HepG2 (cell line): ENCODE data around the gene CUEDC2. TPM values are rescaled to one million over a fixed set of nuclear protein-coding genes. Genes with fewer than 3 reads are reported as not detected.

Source experiments
- ATAC-seq: fragments of 200-7000 bp; cut with Tn5 transposase; 3 replicates; pipeline ENCODE4 v1.9.1; 2020; ENCODE audit warnings: mild to moderate bottlenecking, moderate library complexity
- BruUV-seq: library from RNA; stranded (reverse); fragments of 400-500 nt; replicated peaks from 2 replicates; lab custom pipeline; 2021; lab: Mats Ljungman, UMichigan
- CTCF ChIA-PET: fragments of 300-600 bp; formaldehyde crosslinking; extraction: SDS; loops from one replicate; lab custom pipeline; 2021; ENCODE audit warnings: low total read pairs, inconsistent platforms, low intra/inter-chr PET ratio; lab: Yijun Ruan, JAX
- POLR2A ChIA-PET: fragments of 350-600 bp; sonication (Branson Sonifier 250); formaldehyde crosslinking; loops from one replicate; lab custom pipeline; 2020; ENCODE audit warnings: antibody characterized with exemption, inconsistent platforms; lab: Yijun Ruan, JAX
- DNase-seq: peaks from one replicate; pipeline ENCODE4 v3.0.0-alpha.2; 2015; ENCODE audit warnings: low spot score
- FAIRE-seq: peaks from 3 replicates; lab custom pipeline; 2011; peaks lifted over from hg19 to GRCh38; lab: Jason Lieb, UNC
- H2AFZ ChIP-seq: one replicate; pipeline ENCODE4 v1.6.1; 2011; ENCODE audit warnings: low read length, inconsistent platforms
- H3K27ac ChIP-seq: fragments of 300-600 bp; 3 replicates; pipeline ENCODE4 v1.8.0; 2011; ENCODE audit warnings: mixed run types, mild to moderate bottlenecking, mixed read lengths, low read length, inconsistent platforms; ENCODE audit not compliant: insufficient read depth; ENCODE audit errors: extremely low read length
- H3K27me3 ChIP-seq, 2 experiments: fragments of 200-600 bp in 1 of 2; 2 replicates in 1 of 2; 3 replicates in 1 of 2; pipeline versions ENCODE4 v1.6.0 to v1.8.0; 2011; ENCODE audit warnings: low read length in 2 of 2, mild to moderate bottlenecking in 2 of 2, moderate library complexity in 2 of 2, inconsistent platforms in 1 of 2; ENCODE audit not compliant: insufficient read depth in 2 of 2, control insufficient read depth in 1 of 2
- H3K36me3 ChIP-seq, 2 experiments: fragments of 200-600 bp in 1 of 2; replicated peaks in 1 of 2; 2 replicates in 1 of 2; 3 replicates in 1 of 2; pipeline versions ENCODE4 v1.5.1 to v1.8.0; 2011; ENCODE audit warnings: low read length in 2 of 2, inconsistent platforms in 1 of 2; ENCODE audit not compliant: insufficient read depth in 2 of 2, control insufficient read depth in 1 of 2
- H3K4me1 ChIP-seq: 2 replicates; pipeline ENCODE4 v1.5.1; 2012; ENCODE audit warnings: low read length, inconsistent platforms; ENCODE audit not compliant: insufficient read depth
- H3K4me2 ChIP-seq: 2 replicates; pipeline ENCODE4 v1.6.0; 2011; ENCODE audit warnings: low read depth, low read length, inconsistent platforms
- H3K4me3 ChIP-seq, 3 experiments: fragments of 200-600 bp in 1 of 3; sonication (generic), shearing (Covaris generic) in 1 of 3; replicated peaks in 1 of 3; 2 replicates each; pipeline ENCODE4 v1.5.1; 2011 to 2016; ENCODE audit warnings: low read length in 3 of 3, inconsistent platforms in 2 of 3, low read depth in 2 of 3, mild to moderate bottlenecking in 2 of 3, control low read depth in 1 of 3, mixed read lengths in 1 of 3; ENCODE audit not compliant: insufficient read depth in 1 of 3
- H3K79me2 ChIP-seq: one replicate; pipeline ENCODE4 v1.6.1; 2011; ENCODE audit warnings: low read length, inconsistent platforms; ENCODE audit not compliant: insufficient read depth
- H3K9ac ChIP-seq: 2 replicates; pipeline ENCODE4 v1.6.0; 2011; ENCODE audit warnings: mild to moderate bottlenecking, low read depth, low read length, inconsistent platforms; ENCODE audit not compliant: insufficient read depth
- H3K9me3 ChIP-seq: 2 replicates; pipeline ENCODE4 v1.5.1; 2012; ENCODE audit warnings: mild to moderate bottlenecking, low read length
- H4K20me1 ChIP-seq: 2 replicates; pipeline ENCODE4 v1.6.0; 2011; ENCODE audit warnings: inconsistent platforms, mild to moderate bottlenecking, low read length, moderate library complexity; ENCODE audit not compliant: insufficient read depth
- ETV5 ChIP-seq: IDR thresholded peaks from 2 replicates; pipeline ENCODE4 v1.6.1; 2018; ENCODE audit warnings: missing biosample characterization, missing genetic modification reagents, inconsistent platforms, borderline replicate concordance
- GABPA ChIP-seq, 2 experiments: IDR thresholded peaks; 2 replicates each; pipeline ENCODE4 v1.6.1; 2011 to 2016; ENCODE audit warnings: low read depth in 2 of 2, low read length in 1 of 2, missing biosample characterization in 1 of 2, missing genetic modification characterization in 1 of 2
- HNRNPH1 ChIP-seq: fragments of 200-400 bp; formaldehyde crosslinking; optimal IDR thresholded peaks from 2 replicates; pipeline ENCODE3; 2017; ENCODE audit warnings: mild to moderate bottlenecking, low read depth, low read length
- IRF1 ChIP-seq: sonication (generic); formaldehyde crosslinking; IDR thresholded peaks from 2 replicates; pipeline ENCODE4 v1.4.0; 2020; ENCODE audit warnings: low read depth, mild to moderate bottlenecking, missing genetic modification reagents
- KLF6 ChIP-seq: IDR thresholded peaks from 2 replicates; pipeline ENCODE4 v1.8.0; 2016; ENCODE audit warnings: missing biosample characterization, missing genetic modification reagents
- SAFB2 ChIP-seq: sonication (generic); formaldehyde crosslinking; IDR thresholded peaks from 2 replicates; pipeline ENCODE4 v1.5.1; 2020; ENCODE audit warnings: missing genetic modification reagents, low read depth, mild to moderate bottlenecking, borderline replicate concordance
- ZNF776 ChIP-seq: sonication (generic); formaldehyde crosslinking; IDR thresholded peaks from 2 replicates; pipeline ENCODE4 v1.4.0; 2020; ENCODE audit warnings: mild to moderate bottlenecking, missing genetic modification reagents
- ZNF841 ChIP-seq: sonication (generic); formaldehyde crosslinking; IDR thresholded peaks from 2 replicates; pipeline ENCODE4 v1.8.1; 2023; ENCODE audit warnings: missing genetic modification reagents, borderline replicate concordance
- WGBS: methylation state at CpG from one replicate; pipeline ENCODE4 v1.1.6; 2017; ENCODE audit warnings: low lambda C conversion rate; 5-methylcytosine and 5-hydroxymethylcytosine counted together
- in situ Hi-C: cut with HindIII; loops from 2 replicates; pipeline ENCODE4 v1.10.0; 2017; ENCODE audit warnings: low pct_unique_long_range_greater_than_20kb; ENCODE audit not compliant: extremely low pct_ligation_motif_present
- intact Hi-C: fragments of 100-400 bp; cut with micrococcal nuclease; formaldehyde crosslinking; loops from one replicate; pipeline ENCODE4 v1.10.0; 2022; ENCODE audit not compliant: unreplicated experiment
- polyA plus RNA-seq, 8 experiments: library from polyadenylated mRNA; depleted of rRNA in 3 of 8; stranded (reverse) in 7 of 8; unstranded in 1 of 8; fragments of >200 nt; fragmentation: Illumina TruSeq in 4 of 8; extraction: Trizol in 4 of 8; gene quantifications; 2 replicates each; pipeline versions ENCODE4 v1.2.1 to v1.2.3, GENCODE V29; 2011 to 2016; ENCODE audit warnings: low read depth in 4 of 8, missing spikeins in 1 of 8, mixed read lengths in 1 of 8; ENCODE audit not compliant: insufficient read depth in 1 of 8
- total RNA-seq, 5 experiments: library from RNA; depleted of rRNA; stranded (reverse); fragments of >200 nt; fragmentation: Illumina TruSeq; extraction: Trizol; gene quantifications; 2 replicates each; pipeline ENCODE4 v1.2.3, GENCODE V29; 2016; ENCODE audit warnings: low read depth in 1 of 5
- TF ChIP-seq, protein P1 (sequence below): sonication (generic); formaldehyde crosslinking; IDR thresholded peaks from 2 replicates; pipeline ENCODE4 v1.4.0; 2020; ENCODE audit warnings: missing genetic modification reagents, low read depth, mild to moderate bottlenecking, borderline replicate concordance

The CUEDC2 gene
- total and polyA plus RNA-seq, 2 of the 13 experiments (the other 11 are each of a cell fraction or from before 2014, with no cell fraction given): 13.1 to 18.4 TPM

GRCh38 chr10:102416695-102417094, 15.7 kb downstream of the CUEDC2 start:
- Histone ChIP-seq H3K27me3 (peaks cover 13 to 46% of the 10 kb centered on the region in 2 experiments), H3K9me3 (no peaks in the 10 kb centered on the region), H3K4me3 (no peak overlapping the region), H3K9ac (no peak overlapping the region), H3K4me2 (no peak overlapping the region), H3K27ac (no peak overlapping the region), H3K36me3 (no peaks in the 10 kb centered on the region), H3K79me2 (no peaks in the 10 kb centered on the region), H3K4me1 (peaks cover 18% of the 10 kb centered on the region), H4K20me1 (no peaks in the 10 kb centered on the region; the same call in 1 of the 2 replicates), H2AFZ (no peak overlapping the region)
- FAIRE-seq: no peak
- in situ Hi-C loops (no loop called here), intact Hi-C loops (no loop called here)
- CTCF ChIA-PET: no interaction called here
- no peak for DNase-seq
- TF ChIP-seq KLF6 (CRISPR knock-in tag) (no peak), ZNF776 (CRISPR knock-in tag) (no peak)
- TF ChIP-seq, protein P1, sequence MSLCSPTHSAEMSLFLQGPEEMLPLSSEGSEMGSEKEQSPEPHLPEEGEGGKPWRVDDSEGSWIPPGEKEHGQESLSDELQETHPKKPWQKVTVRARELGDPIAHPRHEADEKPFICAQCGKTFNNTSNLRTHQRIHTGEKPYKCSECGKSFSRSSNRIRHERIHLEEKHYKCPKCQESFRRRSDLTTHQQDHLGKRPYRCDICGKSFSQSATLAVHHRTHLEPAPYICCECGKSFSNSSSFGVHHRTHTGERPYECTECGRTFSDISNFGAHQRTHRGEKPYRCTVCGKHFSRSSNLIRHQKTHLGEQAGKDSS (CRISPR knock-in tag): no peak
- POLR2A ChIA-PET: no interaction called here
- no TSS peak for BruUV-seq
- WGBS: 36% methylated on average over 13 of the region's 20 CpGs
- no peak for ATAC-seq

DNA sequence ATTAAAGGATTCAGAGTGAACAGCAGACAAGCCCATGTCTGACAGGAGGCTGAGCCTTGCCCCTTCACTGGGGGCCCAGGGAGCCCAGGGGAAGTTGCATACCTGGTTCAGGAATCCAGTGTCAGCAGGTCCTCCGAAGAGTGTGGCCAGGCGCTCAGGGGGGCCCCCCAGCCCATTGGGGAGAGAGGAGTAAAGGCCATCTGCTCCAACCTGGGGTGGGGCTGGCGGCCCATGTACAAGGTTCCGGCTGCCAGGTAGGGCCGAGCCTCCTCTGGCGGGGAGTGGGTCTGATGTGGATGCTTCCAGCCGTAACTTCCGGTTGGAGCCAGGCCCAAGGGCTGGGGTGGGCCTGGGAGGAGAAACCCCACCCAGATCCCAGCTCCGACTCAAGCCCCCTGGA, 16.1 kb downstream of the CUEDC2 start:
- H3K4me1 ChIP-seq: peaks cover 18% of the 10 kb centered on the region
- H3K4me3 ChIP-seq: no peak overlapping the region
- H3K79me2 ChIP-seq: no peaks in the 10 kb centered on the region
- no peaks in the 10 kb centered on the region for H3K36me3 ChIP-seq
- ChIA-PET CTCF (no interaction called here), POLR2A (no interaction called here)
- no peaks in the 10 kb centered on the region; the same call in 1 of the 2 replicates for H4K20me1 ChIP-seq
- peaks cover 13 to 50% of the 10 kb centered on the region in 2 experiments for H3K27me3 ChIP-seq
- DNase-seq (no peak), ATAC-seq (no peak), FAIRE-seq (no peak)
- WGBS: 10% methylated on average over 2 of the region's 9 CpGs
- H3K9me3 ChIP-seq: no peaks in the 10 kb centered on the region
- H3K4me2 ChIP-seq: no peak overlapping the region
- TF ChIP-seq HNRNPH1: no peak
- no peak for TF ChIP-seq GABPA (IDR thresholded peaks at IDR 0.05; ENCODE audit: low read depth, low read length)
- TF ChIP-seq GABPA (CRISPR knock-in tag; IDR thresholded peaks at IDR 0.05; ENCODE audit: low read depth): 0 out of 2 replicates have a peak, but pooled peaks have one; percentile 15
- no peak for TF ChIP-seq IRF1 (CRISPR knock-in tag)
- no peak for TF ChIP-seq SAFB2 (CRISPR knock-in tag)
- TF ChIP-seq ETV5: no peak
- TF ChIP-seq ZNF841 (CRISPR knock-in tag): no peak
- no peak overlapping the region for H2AFZ ChIP-seq
- in situ Hi-C loops (no loop called here), intact Hi-C loops (no loop called here)
- no peak overlapping the region for H3K9ac ChIP-seq
- no peak overlapping the region for H3K27ac ChIP-seq
- BruUV-seq: no TSS peak
